Panc1 (cell line): ENCODE measurements around the gene FLT1. TPM values are rescaled to one million over a fixed set of nuclear protein-coding genes. Genes with fewer than 3 reads are reported as not detected.

ENCODE experiments used
- ATAC-seq: fragments of 200-7000 bp; cut with Tn5 transposase; 2 replicates; pipeline ENCODE4 v1.9.1; 2020; ENCODE audit warnings: mild to moderate bottlenecking, moderate library complexity
- BruUV-seq: library from RNA; stranded (reverse); fragments of 400-500 nt; replicated peaks from 2 replicates; lab custom pipeline; 2021; lab: Mats Ljungman, UMichigan
- CTCF ChIA-PET: fragments of 300-600 bp; sonication (Branson Sonifier 250); formaldehyde crosslinking; loops from one replicate; lab custom pipeline; 2022; ENCODE audit warnings: antibody characterized with exemption; lab: Charles Lee
- POLR2A ChIA-PET: fragments of 300-600 bp; sonication (Branson Sonifier 250); formaldehyde crosslinking; loops from one replicate; lab custom pipeline; 2022; ENCODE audit warnings: antibody characterized with exemption; lab: Charles Lee
- DNase-seq: peaks from one replicate; pipeline ENCODE4 v3.0.0-alpha.2; 2010; ENCODE audit warnings: low read depth, low spot score
- H3K27ac ChIP-seq: 2 replicates; pipeline ENCODE4 v1.5.1; 2011; ENCODE audit warnings: mild to moderate bottlenecking, low read length, inconsistent platforms
- H3K27me3 ChIP-seq: fragments of 200-500 bp; sonication (Bioruptor generic); 2 replicates; pipeline ENCODE4 v1.6.0; 2014; ENCODE audit warnings: low read length, inconsistent platforms; ENCODE audit not compliant: control insufficient read depth, insufficient read depth
- H3K36me3 ChIP-seq: fragments of 200-500 bp; sonication (Bioruptor generic); 2 replicates; pipeline ENCODE4 v1.5.1; 2014; ENCODE audit warnings: inconsistent platforms, mild to moderate bottlenecking, low read length, moderate library complexity; ENCODE audit not compliant: control insufficient read depth, insufficient read depth
- H3K4me1 ChIP-seq: 2 replicates; pipeline ENCODE4 v1.5.1; 2011; ENCODE audit warnings: inconsistent platforms, mild to moderate bottlenecking, low read length, moderate library complexity; ENCODE audit not compliant: control insufficient read depth, insufficient read depth
- H3K4me3 ChIP-seq, 2 experiments: 2 replicates each; pipeline ENCODE4 v1.5.1; 2011 to 2012; ENCODE audit warnings: low read depth in 2 of 2, low read length in 2 of 2, mild to moderate bottlenecking in 2 of 2, inconsistent platforms in 1 of 2, moderate library complexity in 1 of 2
- H3K9me3 ChIP-seq: fragments of 200-500 bp; sonication (Bioruptor generic); 2 replicates; pipeline ENCODE4 v1.5.1; 2014; ENCODE audit warnings: low read depth, mild to moderate bottlenecking, inconsistent platforms, low read length, moderate library complexity; ENCODE audit not compliant: control insufficient read depth, insufficient read depth
- POLR2AphosphoS5 ChIP-seq: IDR thresholded peaks from 2 replicates; pipeline ENCODE4 v1.6.1; 2012; ENCODE audit warnings: mild to moderate bottlenecking, low read depth, low read length, moderate library complexity
- REST ChIP-seq, 2 experiments: IDR thresholded peaks; 2 replicates each; pipeline ENCODE4 v1.6.1; 2011 to 2012; ENCODE audit warnings: low read depth in 2 of 2, control low read depth in 1 of 2, low read length in 1 of 2, mild to moderate bottlenecking in 1 of 2, moderate library complexity in 1 of 2; ENCODE audit not compliant: insufficient read depth in 1 of 2
- SIN3A ChIP-seq: IDR thresholded peaks from 2 replicates; pipeline ENCODE4 v1.6.1; 2012; ENCODE audit warnings: low read depth, mild to moderate bottlenecking, low read length, moderate library complexity, borderline replicate concordance; ENCODE audit not compliant: insufficient read depth
- TCF7L2 ChIP-seq: IDR thresholded peaks from 2 replicates; pipeline ENCODE4 v1.6.1; 2011; ENCODE audit warnings: mild to moderate bottlenecking, low read depth, low read length, inconsistent platforms
- in situ Hi-C: cut with HindIII; loops from 2 replicates; pipeline ENCODE4 v1.10.0; 2016; ENCODE audit warnings: low sequenced_read_pairs, low pct_unique_long_range_greater_than_20kb
- intact Hi-C: fragments of 100-400 bp; cut with micrococcal nuclease; formaldehyde crosslinking; loops from one replicate; pipeline ENCODE4 v1.10.0; 2022; ENCODE audit not compliant: unreplicated experiment
- total RNA-seq: library from RNA; stranded (reverse); gene quantifications from one replicate; pipeline ENCODE4 v1.2.1, GENCODE V29; 2021; ENCODE audit not compliant: unreplicated experiment
- TF ChIP-seq, protein P1 (sequence below): fragments of 450-650 bp; IDR thresholded peaks from 2 replicates; pipeline ENCODE4 v1.5.1; 2017; ENCODE audit warnings: mild to moderate bottlenecking

Gene FLT1
- total RNA-seq, 1 experiment from 2014 or later = 0.15 TPM

- no peaks in the 10 kb centered on the region for H3K36me3 ChIP-seq
- no peaks in the 10 kb centered on the region for H3K9me3 ChIP-seq
- no peak overlapping the region for H3K4me3 ChIP-seq
- H3K4me1 ChIP-seq = no peaks in the 10 kb centered on the region
- in situ Hi-C loops (no loop called here), intact Hi-C loops (no loop called here)
- ATAC-seq (no peak), DNase-seq (no peak)
- POLR2A ChIA-PET = no interaction called here
- TF ChIP-seq TCF7L2 (no peak), SIN3A (no peak), REST (IDR thresholded peaks at IDR 0.05; ENCODE audit: insufficient read depth in 1 of 2, low read depth in 2 of 2, low read length in 1 of 2) (no peak), POLR2AphosphoS5 (no peak)
- TF ChIP-seq, protein P1, sequence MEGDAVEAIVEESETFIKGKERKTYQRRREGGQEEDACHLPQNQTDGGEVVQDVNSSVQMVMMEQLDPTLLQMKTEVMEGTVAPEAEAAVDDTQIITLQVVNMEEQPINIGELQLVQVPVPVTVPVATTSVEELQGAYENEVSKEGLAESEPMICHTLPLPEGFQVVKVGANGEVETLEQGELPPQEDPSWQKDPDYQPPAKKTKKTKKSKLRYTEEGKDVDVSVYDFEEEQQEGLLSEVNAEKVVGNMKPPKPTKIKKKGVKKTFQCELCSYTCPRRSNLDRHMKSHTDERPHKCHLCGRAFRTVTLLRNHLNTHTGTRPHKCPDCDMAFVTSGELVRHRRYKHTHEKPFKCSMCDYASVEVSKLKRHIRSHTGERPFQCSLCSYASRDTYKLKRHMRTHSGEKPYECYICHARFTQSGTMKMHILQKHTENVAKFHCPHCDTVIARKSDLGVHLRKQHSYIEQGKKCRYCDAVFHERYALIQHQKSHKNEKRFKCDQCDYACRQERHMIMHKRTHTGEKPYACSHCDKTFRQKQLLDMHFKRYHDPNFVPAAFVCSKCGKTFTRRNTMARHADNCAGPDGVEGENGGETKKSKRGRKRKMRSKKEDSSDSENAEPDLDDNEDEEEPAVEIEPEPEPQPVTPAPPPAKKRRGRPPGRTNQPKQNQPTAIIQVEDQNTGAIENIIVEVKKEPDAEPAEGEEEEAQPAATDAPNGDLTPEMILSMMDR = no peak
- no TSS peak for BruUV-seq
- no peaks in the 10 kb centered on the region; the same call in 1 of the 2 replicates for H3K27me3 ChIP-seq
- CTCF ChIA-PET = no interaction called here
- no peak overlapping the region for H3K27ac ChIP-seq
These were observed 73.1 kb downstream of the FLT1 start for GRCh38 chr13:28421676-28422410.

- TF ChIP-seq, protein P1 = no peak
- no peak for TF ChIP-seq SIN3A
- TF ChIP-seq POLR2AphosphoS5 = no peak
- TF ChIP-seq REST (IDR thresholded peaks at IDR 0.05; ENCODE audit: insufficient read depth in 1 of 2, low read depth in 2 of 2, low read length in 1 of 2) = no peak
- no peak for TF ChIP-seq TCF7L2
- BruUV-seq = no TSS peak
- no peak for DNase-seq
- H3K4me1 ChIP-seq = no peaks in the 10 kb centered on the region
- no peak for ATAC-seq
- ChIA-PET POLR2A (no interaction called here), CTCF (no interaction called here)
- in situ Hi-C loops = no loop called here
- intact Hi-C loops = no loop called here
- H3K4me3 ChIP-seq = no peak overlapping the region
- no peaks in the 10 kb centered on the region for H3K36me3 ChIP-seq
- no peaks in the 10 kb centered on the region for H3K9me3 ChIP-seq
- no peak overlapping the region for H3K27ac ChIP-seq
- H3K27me3 ChIP-seq = no peaks in the 10 kb centered on the region; the same call in 1 of the 2 replicates
These were observed 74.2 kb downstream of the FLT1 start for GRCh38 chr13:28420704-28421103.
